H1 (cell line): Measurements from ENCODE around the gene ARHGAP15.

ENCODE experiments used
- CTCF ChIP-seq, 3 experiments: IDR thresholded peaks; 1 replicate in 2 of 3; 2 replicates in 1 of 3; pipeline versions ENCODE4 v1.5.1 to v1.6.1; 2011; ENCODE audit warnings: low read length in 3 of 3, mild to moderate bottlenecking in 3 of 3, inconsistent platforms in 2 of 3, low read depth in 1 of 3, moderate library complexity in 1 of 3; ENCODE audit not compliant: insufficient read depth in 1 of 3; ENCODE audit errors: control extremely low read depth in 1 of 3
- EZH2 ChIP-seq: fragments of 200-600 bp; sonication (generic); IDR thresholded peaks from 2 replicates; pipeline ENCODE4 v1.7.1; 2012; ENCODE audit warnings: low read depth, mild to moderate bottlenecking, moderate library complexity, low read length, inconsistent platforms; ENCODE audit not compliant: severe bottlenecking
- GABPA ChIP-seq: IDR thresholded peaks from 2 replicates; pipeline ENCODE4 v1.6.1; 2011; ENCODE audit warnings: mild to moderate bottlenecking, low read length, moderate library complexity, borderline replicate concordance; ENCODE audit not compliant: insufficient read depth
- KDM5A ChIP-seq: fragments of 200-600 bp; IDR thresholded peaks from 2 replicates; pipeline ENCODE4 v1.7.1; 2012; ENCODE audit warnings: mild to moderate bottlenecking, low read length, inconsistent platforms, mixed read lengths
- PHF8 ChIP-seq: fragments of 200-600 bp; sonication (generic); conservative IDR thresholded peaks from 2 replicates; pipeline ENCODE4 v1.7.1; 2012; ENCODE audit warnings: low read depth, mild to moderate bottlenecking, inconsistent platforms, low read length, moderate library complexity
- RAD21 ChIP-seq, 2 experiments: IDR thresholded peaks in 1 of 2; conservative IDR thresholded peaks in 1 of 2; 2 replicates each; pipeline ENCODE4 v1.6.1; 2011; ENCODE audit warnings: low read depth in 2 of 2, low read length in 2 of 2, improper control_type of control experiment in 1 of 2, inconsistent platforms in 1 of 2, mild to moderate bottlenecking in 1 of 2, moderate library complexity in 1 of 2
- SAP30 ChIP-seq: fragments of 300-600 bp; sonication (generic); IDR thresholded peaks from 2 replicates; pipeline ENCODE4 v1.7.1; 2012; ENCODE audit warnings: low read length, moderate library complexity, mild to moderate bottlenecking, inconsistent platforms; ENCODE audit not compliant: insufficient read depth, insufficient replicate concordance
- SRF ChIP-seq: IDR thresholded peaks from 2 replicates; pipeline ENCODE4 v1.6.1; 2011; ENCODE audit warnings: mild to moderate bottlenecking, low read depth, low read length, moderate library complexity
- SUZ12 ChIP-seq: fragments of 200-600 bp; sonication (generic); IDR thresholded peaks from 2 replicates; pipeline ENCODE4 v1.6.1; 2012; ENCODE audit warnings: mild to moderate bottlenecking, inconsistent platforms, low read length, moderate library complexity, mixed read lengths
- TAF1 ChIP-seq: IDR thresholded peaks from 2 replicates; pipeline ENCODE4 v1.6.1; 2011; ENCODE audit warnings: mild to moderate bottlenecking, low read depth, low read length

GRCh38 chr2:143171817-143172216 is 42.6 kb downstream of the ARHGAP15 start:
- TF ChIP-seq CTCF (IDR thresholded peaks at IDR 0.05; ENCODE audit: control extremely low read depth in 1 of 3, insufficient read depth in 1 of 3, low read depth in 1 of 3, low read length in 3 of 3): peak in 2 of 3 experiments; percentile 49 to 56; a peak in 2 of 4 replicates
- no peak for TF ChIP-seq EZH2
- TF ChIP-seq SAP30: no peak
- no peak for TF ChIP-seq SUZ12
- TF ChIP-seq KDM5A: no peak
- no peak for TF ChIP-seq SRF
- TF ChIP-seq RAD21 (IDR thresholded peaks at IDR 0.05 in 1 of 2, conservative IDR thresholded peaks at IDR 0.05 in 1 of 2; ENCODE audit: low read depth in 2 of 2, low read length in 2 of 2): peak; percentile 63 to 69
- no peak for TF ChIP-seq GABPA
- TF ChIP-seq PHF8: no peak
- no peak for TF ChIP-seq TAF1
